Heart left ventricle (tissue), 16 donors: Measurements from ENCODE around the gene KIF13A. TPM values are rescaled to one million over a fixed set of nuclear protein-coding genes. Genes with fewer than 3 reads are reported as not detected.

Experiments
- ATAC-seq, 4 donors: fragments of 200-7000 bp; cut with Tn5 transposase; one replicate each; pipeline ENCODE4 v1.9.1; 2020 to 2022; ENCODE audit warnings: moderate library complexity in 4 of 4, mild to moderate bottlenecking in 3 of 4, moderate number of reproducible peaks in 1 of 4
- DNase-seq, 5 donors: peaks; one replicate each; pipeline ENCODE4 v3.0.0-alpha.2; 2020
- H3K27ac ChIP-seq, 12 donors: fragments of 200-600 bp; sonication (generic) in 4 of 12; one replicate each; pipeline versions ENCODE4 v1.5.0 to v1.8.0; 2016 to 2022; ENCODE audit warnings: mild to moderate bottlenecking in 2 of 12
- H3K27me3 ChIP-seq, 9 donors: fragments of 200-600 bp; sonication (generic) in 2 of 9; one replicate each; pipeline versions ENCODE4 v1.5.1 to v1.8.0; 2016 to 2022; ENCODE audit warnings: mild to moderate bottlenecking in 3 of 9
- H3K36me3 ChIP-seq, 9 donors: fragments of 200-600 bp; sonication (generic) in 2 of 9; one replicate each; pipeline versions ENCODE4 v1.5.0 to v1.8.0; 2018 to 2022; ENCODE audit warnings: mild to moderate bottlenecking in 2 of 9
- H3K4me1 ChIP-seq, 12 donors: fragments of 200-600 bp; sonication (generic) in 4 of 12; one replicate each; pipeline versions ENCODE4 v1.5.0 to v1.8.0; 2016 to 2022; ENCODE audit warnings: mild to moderate bottlenecking in 3 of 12
- H3K4me3 ChIP-seq, 12 donors: fragments of 200-600 bp; sonication (generic) in 4 of 12; one replicate each; pipeline versions ENCODE4 v1.5.0 to v1.8.0; 2017 to 2022; ENCODE audit warnings: mild to moderate bottlenecking in 9 of 12, moderate library complexity in 4 of 12
- H3K9me3 ChIP-seq, 12 donors: fragments of 200-600 bp; sonication (generic) in 4 of 12; one replicate each; pipeline versions ENCODE4 v1.5.0 to v1.8.0; 2016 to 2022; ENCODE audit warnings: mild to moderate bottlenecking in 1 of 12
- POLR2A ChIP-seq, 2 donors: fragments of 450-650 bp; IDR thresholded peaks; one replicate each; pipeline ENCODE4 v1.6.1; 2017; ENCODE audit warnings: antibody characterized with exemption in 2 of 2, mild to moderate bottlenecking in 2 of 2, moderate library complexity in 2 of 2
- WGBS, 4 donors: extraction: QIAGEN DNeasy Blood & Tissue Kit in 2 of 4; methylation state at CpG; one replicate each; pipeline versions ENCODE4 v1.1.5 to v1.1.7; 2013 to 2018; 5-methylcytosine and 5-hydroxymethylcytosine counted together
- intact Hi-C, 10 donors: fragments of 100-400 bp; cut with DNase I; formaldehyde crosslinking; loops; one replicate each; pipeline versions ENCODE4 v1.11.1 to v1.14.2; 2022
- polyA plus RNA-seq, 2 donors: library from polyadenylated mRNA; stranded (reverse); fragments of 200-250 nt; gene quantifications; one replicate each; pipeline ENCODE4 v1.2.3, GENCODE V29; 2013
- total RNA-seq, 9 donors: library from RNA; depleted of rRNA in 2 of 9; stranded (reverse); fragments of >200 nt in 2 of 9; fragmentation: NEBNext Ultra II Directional in 3 of 9; extraction: Animal tissue kit (Norgen Biotek cat#: 25700) in 3 of 9; gene quantifications; one replicate each; pipeline versions ENCODE4 v1.1.0 to v1.2.4, GENCODE V29; 2016 to 2023
- TF ChIP-seq, protein P1 (sequence below), 12 donors: fragments of 200-600 bp; sonication (generic) in 4 of 12; IDR thresholded peaks; one replicate each; pipeline versions ENCODE4 v1.5.0 to v1.8.0; 2018 to 2022; ENCODE audit warnings: antibody characterized with exemption in 12 of 12, mild to moderate bottlenecking in 5 of 12
- donor health status: ischemic (EF 13 %, LVEDD 7.1; RV severe dilation, severe dysfunction).
- donor health status: healthy with polysubstance abuse.
- donor health status: DM: no; HTN: yes; CAD: no.
- donor health status: DM: no; HTN: no; CAD: no.
- donor health status: ischemic (EF 25% LVEDD 6.9; RV normal size, moderate dysfunction).
- donor health status: ischemic (EF 25% LVEDD 5.7; RV mildly dilated, moderate dysfunction).
- donor health status: healthy.
- donor health status: DM: yes; HTN: yes; CAD: no.
- donor health status: ischemic (EF 35%, LVEDD 5.7; RV mildly dilated, moderate dysfunction).
- donor health status: nonischemic (EF 11% LVEDD 7.7; RV severe dilation, severe dysfunction).
- donor health status: DM: yes; HTN: yes; CAD: no.
- donor health status: PGD.
- donor health status: ischemic (EF 29% LVEDD 5.4; RV normal size, mild dysfunction).
- donor health status: nonischemic (EF 23%, LVEDD 6.1; RV moderate dilation, normal function).

KIF13A gene
- total and polyA plus RNA-seq, 11 donors, result 17.1 to 148 (median 72.2) TPM

DNA sequence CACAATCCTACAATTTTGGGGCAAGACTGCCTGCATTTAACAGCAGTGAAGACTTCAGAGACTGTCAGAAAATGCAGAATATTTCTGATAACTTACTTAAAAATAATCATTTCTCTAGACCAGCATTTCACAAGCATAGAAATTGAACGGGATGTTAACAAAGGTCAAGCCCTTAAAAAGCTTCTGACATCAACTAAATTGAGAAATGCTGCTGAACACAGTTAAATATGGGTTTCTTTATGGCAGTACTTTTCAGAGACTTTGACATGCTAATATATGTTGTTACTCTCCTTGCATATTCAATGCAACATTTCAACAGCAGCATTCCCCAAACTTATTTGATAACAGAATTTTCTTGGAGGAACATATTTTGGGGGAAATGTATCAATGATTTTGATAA lies 84.5 kb downstream of the KIF13A start:
- peaks cover 0 to 2% (median 0%) of the 10 kb centered on the region in 9 donors for H3K36me3 ChIP-seq
- H3K4me1 ChIP-seq, result peaks cover 2 to 66% (median 43%) of the 10 kb centered on the region in 12 donors
- DNase-seq (no peak), ATAC-seq (no peak)
- WGBS, 4 donors, result 33 to 37% (median 35%) methylated on average over 1 of the region's 1 CpG
- no peaks in the 10 kb centered on the region for H3K9me3 ChIP-seq
- H3K27me3 ChIP-seq, result no peaks in the 10 kb centered on the region
- TF ChIP-seq, protein P1, sequence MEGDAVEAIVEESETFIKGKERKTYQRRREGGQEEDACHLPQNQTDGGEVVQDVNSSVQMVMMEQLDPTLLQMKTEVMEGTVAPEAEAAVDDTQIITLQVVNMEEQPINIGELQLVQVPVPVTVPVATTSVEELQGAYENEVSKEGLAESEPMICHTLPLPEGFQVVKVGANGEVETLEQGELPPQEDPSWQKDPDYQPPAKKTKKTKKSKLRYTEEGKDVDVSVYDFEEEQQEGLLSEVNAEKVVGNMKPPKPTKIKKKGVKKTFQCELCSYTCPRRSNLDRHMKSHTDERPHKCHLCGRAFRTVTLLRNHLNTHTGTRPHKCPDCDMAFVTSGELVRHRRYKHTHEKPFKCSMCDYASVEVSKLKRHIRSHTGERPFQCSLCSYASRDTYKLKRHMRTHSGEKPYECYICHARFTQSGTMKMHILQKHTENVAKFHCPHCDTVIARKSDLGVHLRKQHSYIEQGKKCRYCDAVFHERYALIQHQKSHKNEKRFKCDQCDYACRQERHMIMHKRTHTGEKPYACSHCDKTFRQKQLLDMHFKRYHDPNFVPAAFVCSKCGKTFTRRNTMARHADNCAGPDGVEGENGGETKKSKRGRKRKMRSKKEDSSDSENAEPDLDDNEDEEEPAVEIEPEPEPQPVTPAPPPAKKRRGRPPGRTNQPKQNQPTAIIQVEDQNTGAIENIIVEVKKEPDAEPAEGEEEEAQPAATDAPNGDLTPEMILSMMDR (IDR thresholded peaks at IDR 0.05), result no peak
- no peak for TF ChIP-seq POLR2A (IDR thresholded peaks at IDR 0.05)
- intact Hi-C loops, result loop anchor here in 1 of 10 donors (10.0 kb wide), 1 partner anchor 222 kb away; the partner anchor contains the start of gene NHLRC1
- no peak overlapping the region for H3K4me3 ChIP-seq
- peak overlapping the region in 2 of 12 donors; percentile 5 to 22 for H3K27ac ChIP-seq

DNA sequence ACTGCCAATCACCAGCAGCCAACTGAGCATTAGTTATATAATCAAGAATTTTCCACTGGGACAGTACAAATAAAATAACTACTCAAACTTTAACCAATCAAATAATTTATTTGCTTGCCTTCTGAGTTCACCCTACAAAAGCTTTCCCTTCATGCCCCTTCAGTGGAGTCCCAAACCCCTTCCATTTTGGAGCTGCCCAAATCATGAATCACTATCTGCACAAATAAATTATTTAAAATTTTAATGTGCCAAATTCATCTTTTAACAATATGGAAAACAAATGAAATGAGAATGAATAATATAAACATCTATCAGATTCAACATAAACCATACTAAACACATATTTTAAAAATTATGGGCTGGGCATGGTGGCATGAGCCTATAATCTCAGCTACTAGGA lies 85.9 kb downstream of the KIF13A start:
- H3K9me3 ChIP-seq, result no peaks in the 10 kb centered on the region
- H3K4me3 ChIP-seq, result no peak overlapping the region
- H3K4me1 ChIP-seq, result peaks cover 0 to 51% (median 29%) of the 10 kb centered on the region in 12 donors
- TF ChIP-seq, protein P1 (IDR thresholded peaks at IDR 0.05), result no peak
- TF ChIP-seq POLR2A (IDR thresholded peaks at IDR 0.05), result no peak
- H3K27ac ChIP-seq, result no peak overlapping the region
- no peak for ATAC-seq
- no peak for DNase-seq
- no peaks in the 10 kb centered on the region for H3K27me3 ChIP-seq
- intact Hi-C loops, result loop anchor here in 1 of 10 donors (10.0 kb wide), 1 partner anchor 223 kb away; the partner anchor contains the start of gene NHLRC1
- peaks cover 0 to 17% (median 12%) of the 10 kb centered on the region in 9 donors for H3K36me3 ChIP-seq

DNA sequence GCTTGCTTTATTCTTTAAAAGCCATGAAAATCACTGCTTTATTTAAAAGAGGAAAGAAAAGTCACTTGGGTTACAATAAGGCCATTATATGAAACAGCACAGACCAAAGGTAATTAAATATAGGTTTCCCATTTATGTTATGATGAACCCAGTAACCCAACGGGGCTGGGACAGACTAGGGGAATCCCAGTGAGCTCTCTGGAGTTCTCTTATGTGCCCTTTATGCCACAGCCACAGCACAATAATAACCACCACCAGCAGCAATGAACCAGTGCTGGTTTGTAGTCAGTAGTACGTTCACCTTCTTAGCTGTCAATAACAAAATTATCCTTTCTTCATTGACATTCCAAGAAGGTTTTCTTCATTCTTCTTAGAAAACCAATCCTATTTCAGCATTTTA lies 87.4 kb downstream of the KIF13A start:
- H3K9me3 ChIP-seq, result peaks cover 0 to 14% (median 8%) of the 10 kb centered on the region in 12 donors
- intact Hi-C loops, result loop anchor here in 1 of 10 donors (10.0 kb wide), 1 partner anchor 225 kb away; the partner anchor contains the start of gene NHLRC1
- peaks cover 0 to 37% (median 18%) of the 10 kb centered on the region in 12 donors for H3K4me1 ChIP-seq
- no peak overlapping the region for H3K27ac ChIP-seq
- no peaks in the 10 kb centered on the region for H3K27me3 ChIP-seq
- peaks cover 0 to 31% (median 17%) of the 10 kb centered on the region in 9 donors for H3K36me3 ChIP-seq
- 66 to 78% (median 69%) methylated on average over 2 of the region's 2 CpGs for WGBS, 4 donors
- TF ChIP-seq POLR2A (IDR thresholded peaks at IDR 0.05), result no peak
- TF ChIP-seq, protein P1 (IDR thresholded peaks at IDR 0.05), result no peak
- no peak for ATAC-seq
- DNase-seq, result no peak
- H3K4me3 ChIP-seq, result no peak overlapping the region

DNA sequence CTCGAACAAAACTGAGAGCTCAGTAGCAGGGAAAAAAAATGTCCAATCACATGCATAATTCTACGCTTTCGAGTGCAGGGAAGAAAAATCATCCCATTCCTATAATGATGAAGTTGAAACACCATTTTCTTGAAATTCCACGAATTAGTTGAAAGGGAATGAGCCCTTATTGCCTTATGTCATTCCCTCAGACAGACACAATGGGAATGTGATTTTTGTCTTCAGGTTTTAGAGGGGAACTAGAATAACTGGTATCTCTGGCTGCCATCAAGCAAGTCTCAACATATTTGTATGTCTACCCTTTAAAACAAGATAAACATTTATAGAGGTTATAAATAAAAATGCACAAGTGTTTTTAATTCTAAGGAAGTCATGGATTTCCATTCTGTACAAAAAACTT lies 87.9 kb downstream of the KIF13A start:
- no peak for DNase-seq

More for the DNA sequence above, 87.9 kb downstream of the KIF13A start:
- H3K4me1 ChIP-seq, result peaks cover 0 to 32% (median 13%) of the 10 kb centered on the region in 12 donors
- H3K36me3 ChIP-seq, result peaks cover 0 to 34% (median 19%) of the 10 kb centered on the region in 9 donors
- H3K4me3 ChIP-seq, result no peak overlapping the region
- no peak for TF ChIP-seq POLR2A (IDR thresholded peaks at IDR 0.05)
- TF ChIP-seq, protein P1 (IDR thresholded peaks at IDR 0.05), result no peak
- 94 to 98% (median 95%) methylated on average over 4 of the region's 4 CpGs for WGBS, 4 donors
- intact Hi-C loops, result no loop called here
- no peak for ATAC-seq
- no peak overlapping the region for H3K27ac ChIP-seq
- peaks cover 0 to 19% (median 13%) of the 10 kb centered on the region in 12 donors for H3K9me3 ChIP-seq
- H3K27me3 ChIP-seq, result no peaks in the 10 kb centered on the region
